Stimulated activated CD8-positive, alpha-beta memory T cell treated with anti-CD3 and anti-CD28 coated beads, Interleukin-15, amount 100 ng/mL, for 1 hour (primary cell): ENCODE results near the gene PYDC1.
"Not testable (repeated sequence)": the region's sequence is repeated elsewhere in the genome, so short reads cannot be mapped to it uniquely, and the experiment has no call there.

ENCODE experiments used
- DNase-seq: peaks from one replicate; pipeline ENCODE4 v3.0.0-alpha.2; 2020; ENCODE audit warnings: low read depth

PYDC1 gene

DNA sequence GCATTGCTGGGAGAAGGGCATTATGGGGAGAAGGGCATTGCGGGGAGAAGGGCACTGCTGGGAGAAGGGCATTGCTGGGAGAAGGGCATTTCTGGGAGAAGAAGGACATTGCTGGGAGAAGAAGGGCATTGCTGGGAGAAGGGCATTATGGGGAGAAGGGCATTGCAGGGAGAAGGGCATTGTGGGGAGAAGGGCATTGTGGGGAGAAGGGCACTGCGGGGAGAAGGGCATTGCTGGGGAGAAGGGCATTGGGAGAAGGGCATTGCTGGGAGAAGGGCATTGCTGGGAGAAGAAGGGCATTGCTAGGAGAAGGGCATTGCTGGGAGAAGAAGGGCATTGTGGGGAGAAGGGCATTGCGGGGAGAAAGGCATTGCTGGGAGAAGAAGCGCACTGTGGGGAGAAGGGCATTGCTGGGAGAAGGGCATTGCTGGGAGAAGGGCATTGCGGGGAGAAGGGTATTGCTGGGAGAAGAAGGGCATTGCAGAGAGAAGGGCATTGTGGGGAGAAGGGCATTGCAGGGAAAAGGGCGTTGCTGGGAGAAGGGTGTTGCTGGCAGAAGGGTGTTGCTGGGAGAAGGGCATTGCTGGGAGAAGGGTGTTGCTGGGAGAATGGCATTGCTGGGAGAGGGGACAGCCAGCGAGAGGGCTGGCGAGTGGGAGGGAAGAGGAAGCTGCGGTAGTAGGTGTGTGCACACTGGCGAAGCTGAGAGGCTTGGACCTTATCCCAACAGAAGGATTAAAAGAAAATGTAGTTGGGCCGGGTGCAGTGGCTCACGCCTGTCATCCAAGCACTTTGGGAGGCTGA is 4.6 kb upstream of the PYDC1 start:
- DNase-seq = no peak

- no peak for DNase-seq
Measured at GRCh38 chr16:31219154-31219741, 2.3 kb upstream of the PYDC1 start.

- DNase-seq = no peak
Measured at GRCh38 chr16:31217136-31217530, 198 bp upstream of the PYDC1 start.

DNA sequence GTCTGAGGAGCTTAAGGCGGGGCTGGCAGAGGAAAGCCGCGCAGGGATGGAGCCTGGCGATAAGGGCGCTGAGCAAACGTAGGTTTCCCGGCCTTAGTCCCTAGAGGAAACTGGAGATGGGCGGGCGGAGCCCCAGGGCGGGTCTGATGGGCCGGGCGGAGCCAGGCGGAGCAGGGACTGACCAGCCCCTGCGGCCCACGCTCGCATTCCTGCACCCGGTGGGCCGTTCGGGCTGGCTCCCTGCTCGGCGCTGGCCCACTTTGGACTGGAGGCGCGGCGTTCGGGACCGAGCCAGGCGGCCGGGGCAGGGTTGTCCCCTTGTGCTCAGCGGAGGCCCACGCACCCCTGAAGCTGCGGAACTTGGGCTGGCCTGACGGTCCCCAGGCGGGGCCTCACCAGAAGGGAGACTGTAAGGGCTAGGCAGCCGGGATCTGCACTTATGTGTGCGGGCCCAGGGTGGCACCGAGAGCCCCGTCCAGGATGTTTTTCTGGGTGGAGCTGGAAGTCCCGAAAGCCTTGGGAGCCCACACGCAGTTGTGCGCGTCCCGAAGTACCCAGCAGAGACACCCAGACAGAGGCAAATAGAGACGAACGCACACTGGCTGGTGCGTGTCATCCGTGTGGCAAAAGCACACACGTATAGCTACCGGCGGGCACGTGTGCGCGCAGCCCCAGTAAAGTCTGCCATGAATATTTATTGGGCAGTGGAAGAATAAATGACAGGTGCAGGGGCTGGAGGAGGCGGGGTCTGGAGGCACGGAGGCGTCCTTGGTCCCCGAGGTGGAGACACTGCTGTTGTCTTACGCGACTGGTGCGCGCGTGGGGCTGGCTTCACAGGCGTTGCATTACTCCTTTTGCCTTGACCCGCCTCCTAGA is 1.4 kb downstream of the PYDC1 start:
- DNase-seq = no peak

- DNase-seq = no peak
Measured at GRCh38 chr16:31214708-31215286, 2.1 kb downstream of the PYDC1 start.

DNA sequence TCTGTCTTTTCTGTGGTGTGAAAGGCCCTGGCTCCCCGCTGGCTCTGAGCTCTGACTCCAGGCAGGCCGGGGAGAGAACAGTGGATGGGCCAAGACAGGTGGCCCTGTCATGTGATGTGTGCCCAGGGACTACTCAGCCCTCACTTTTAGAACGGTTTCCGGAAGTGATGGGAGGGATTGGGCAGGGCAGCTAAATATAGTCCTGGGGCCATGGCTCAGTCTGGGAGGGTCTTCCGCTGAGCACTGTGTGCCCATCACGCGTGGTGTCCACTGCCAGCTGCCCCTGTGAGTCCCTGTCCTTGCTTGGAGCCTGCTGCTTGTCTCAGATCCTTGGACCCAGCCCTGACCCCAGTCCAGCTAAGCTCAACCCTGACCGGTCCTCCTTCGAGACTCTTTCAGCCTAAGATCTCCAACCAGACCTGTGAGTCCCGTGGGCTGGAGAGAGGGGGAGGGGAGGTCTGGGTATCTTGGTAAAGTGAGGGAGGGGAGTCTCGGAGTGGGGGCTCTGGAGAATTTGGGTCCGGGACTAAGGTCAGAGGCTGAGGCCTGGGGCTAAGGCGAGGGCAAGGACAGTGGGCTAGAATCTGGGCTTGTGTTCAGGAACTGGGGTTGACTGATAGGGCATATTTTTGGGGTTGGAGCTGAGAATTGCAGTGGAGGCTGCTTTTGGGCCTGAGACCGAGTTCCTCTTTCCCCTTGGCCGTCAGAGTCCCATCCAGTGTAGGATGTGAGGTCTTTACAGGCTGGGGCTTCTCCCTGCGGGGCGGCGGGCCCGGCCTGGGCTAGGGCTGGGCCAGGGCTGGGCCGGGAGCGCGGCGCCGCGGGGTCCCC is 2.8 kb downstream of the PYDC1 start, which contains the start of gene TRIM72:
TSS of gene TRIM72 (plus strand) at position 243 of the 831 bp plus-strand sequence. CDS start 620 bp downstream, outside the sequence.
- no peak for DNase-seq

- no peak for DNase-seq
Measured at GRCh38 chr16:31213342-31213741, 3.6 kb downstream of the PYDC1 start.

DNA sequence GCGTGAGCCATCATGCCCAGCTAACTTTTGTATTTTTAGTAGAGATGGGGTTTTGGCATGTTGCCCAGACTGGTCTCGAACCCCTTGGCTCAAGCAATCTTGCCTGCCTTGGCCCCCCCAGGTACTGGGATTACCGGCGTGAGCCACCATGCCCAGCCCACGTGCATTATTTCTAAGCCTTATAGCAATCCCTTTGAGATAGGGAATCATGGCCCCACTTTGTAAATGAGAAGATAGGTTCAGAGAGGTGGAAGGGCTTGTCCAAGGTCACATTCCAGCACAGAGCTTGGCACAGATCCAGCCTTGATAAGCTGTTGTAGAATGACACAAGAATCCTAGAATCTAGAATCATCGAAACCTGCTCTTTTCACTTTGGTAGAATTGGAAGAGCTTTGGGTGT is 10.2 kb downstream of the PYDC1 start:
- DNase-seq = no peak

GRCh38 chr16:31204871-31205666 is 11.9 kb downstream of the PYDC1 start:
- DNase-seq = no peak

GRCh38 chr16:31202414-31203375 is 14.2 kb downstream of the PYDC1 start, which contains the start of gene PYCARD:
Gene PYCARD, minus strand, starts transcription at chr16:31202760. Its CDS starts 70 bp downstream, at chr16:31202690.
- no peak for DNase-seq

DNA sequence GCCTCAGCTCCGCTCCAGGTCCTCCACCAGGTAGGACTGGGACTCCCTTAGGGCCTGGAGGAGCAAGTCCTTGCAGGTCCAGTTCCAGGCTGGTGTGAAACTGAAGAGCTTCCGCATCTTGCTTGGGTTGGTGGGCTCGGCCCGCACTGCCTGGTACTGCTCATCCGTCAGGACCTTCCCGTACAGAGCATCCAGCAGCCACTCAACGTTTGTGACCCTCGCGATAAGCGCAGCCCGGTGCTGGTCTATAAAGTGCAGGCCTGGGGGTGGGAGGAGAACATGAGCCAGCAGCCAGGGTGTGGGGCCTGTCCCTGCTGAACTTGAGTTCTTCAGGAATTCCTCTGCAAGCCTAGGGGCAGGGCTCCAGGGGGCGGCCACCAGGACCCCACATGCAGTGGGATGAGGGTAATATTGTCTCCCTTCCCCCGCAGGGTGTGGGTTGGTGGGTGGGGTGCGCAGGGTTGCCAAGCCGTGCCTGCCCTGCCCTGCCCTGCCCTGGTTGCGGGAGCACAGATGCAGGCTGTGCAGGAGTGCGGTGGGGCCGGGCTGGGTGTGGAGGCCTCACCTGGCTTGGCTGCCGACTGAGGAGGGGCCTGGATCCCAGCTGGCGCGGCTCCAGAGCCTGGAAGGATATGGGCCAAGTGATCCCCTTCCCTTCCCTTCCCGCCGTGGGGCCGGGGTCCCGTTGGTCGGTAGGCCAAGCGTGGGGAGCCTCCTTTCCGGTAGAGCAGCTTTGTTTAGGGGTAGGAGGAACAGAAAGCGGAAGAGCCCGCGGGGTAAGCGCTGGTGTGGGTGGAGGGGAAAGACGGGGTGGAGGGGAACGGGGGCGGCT is 15.1 kb downstream of the PYDC1 start:
- no peak for DNase-seq

GRCh38 chr16:31200821-31201568 is 15.9 kb downstream of the PYDC1 start:
- DNase-seq = no peak

DNA sequence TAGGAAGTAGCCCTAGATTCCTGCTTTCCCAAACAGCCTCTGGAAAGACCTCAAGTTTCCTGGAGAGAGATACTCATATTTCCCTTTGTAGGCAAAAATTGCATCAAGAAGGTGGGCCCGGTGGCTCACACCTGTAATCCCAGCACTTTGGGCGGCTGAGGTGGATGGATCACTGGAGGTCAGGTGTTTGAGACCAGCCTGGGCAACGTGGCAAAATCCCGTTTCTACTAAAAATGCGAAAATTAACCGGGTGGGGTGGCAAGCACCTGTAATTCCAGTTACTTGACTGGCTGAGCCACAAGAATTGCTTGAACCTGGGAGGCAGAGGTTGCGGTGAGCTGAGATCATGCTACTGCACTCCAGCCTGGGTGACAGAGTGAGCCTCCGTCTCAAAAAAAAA is 16.8 kb downstream of the PYDC1 start:
- DNase-seq = not testable (repeated sequence)

GRCh38 chr16:31199430-31200041 is 17.4 kb downstream of the PYDC1 start:
- DNase-seq = no peak

- no peak for DNase-seq
Measured at GRCh38 chr16:31198207-31198882, 18.6 kb downstream of the PYDC1 start.

DNA sequence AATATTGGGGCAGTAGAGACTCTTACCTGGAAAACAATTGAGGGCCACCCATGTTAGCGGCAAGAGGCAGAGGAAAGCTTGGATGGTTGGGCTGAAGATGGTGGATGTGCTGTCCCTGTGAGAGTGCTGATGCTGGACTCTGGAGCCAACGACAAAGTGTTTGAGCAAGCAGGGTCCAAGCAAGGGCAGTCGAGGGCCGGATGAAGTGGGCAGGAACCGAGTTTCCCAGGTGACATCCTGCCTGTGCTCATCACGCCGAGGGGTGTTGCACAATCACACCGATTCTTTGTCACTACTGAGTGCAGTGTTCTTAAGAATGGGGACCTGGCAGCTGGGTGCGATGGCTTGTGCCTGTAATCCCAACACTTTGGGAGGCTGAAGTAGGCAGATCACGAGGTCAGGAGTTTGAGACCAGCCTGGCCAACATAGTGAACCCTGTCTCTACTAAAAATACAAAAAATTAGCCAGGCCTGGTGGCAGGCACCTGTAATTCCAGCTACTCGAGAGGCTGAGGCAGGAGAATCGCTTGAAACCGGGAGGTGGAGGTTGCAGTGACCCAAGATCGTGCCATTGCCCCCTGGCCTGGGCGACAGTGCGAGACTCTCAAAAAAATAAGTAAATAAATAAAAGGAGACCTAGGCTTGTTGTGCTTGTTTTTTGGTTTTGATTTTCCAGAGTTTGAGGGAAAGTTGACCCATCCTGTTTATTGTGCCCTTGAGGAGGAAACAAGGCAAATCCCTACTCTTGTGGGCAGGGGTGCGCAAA is 20.4 kb downstream of the PYDC1 start:
- DNase-seq = no peak
